ENCODE data around the gene DHX16.

DHX16 gene

DNA sequence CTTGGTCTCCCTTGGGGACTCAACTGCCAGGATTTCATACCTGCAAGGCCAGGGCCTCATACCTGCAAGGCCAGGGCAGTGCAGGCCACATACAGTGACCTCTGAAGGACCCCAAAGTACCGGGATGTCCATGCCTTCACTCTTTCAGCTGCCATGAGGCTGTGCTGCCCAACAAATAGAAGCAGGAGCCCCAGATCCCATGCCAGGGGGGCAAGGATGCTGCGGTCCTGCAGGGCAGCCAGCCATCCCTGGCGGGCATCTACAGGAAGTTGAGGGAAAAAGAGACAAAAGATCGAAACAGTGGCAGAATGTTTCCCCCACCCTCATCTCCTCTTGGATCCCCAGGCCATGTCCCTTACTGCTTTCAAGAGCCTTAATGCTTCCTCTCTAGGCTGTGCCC, 17.2 kb upstream of the DHX16 start:
- Histone ChIP-seq H3K9ac (ENCODE audit: low read length) (peak overlapping the region; percentile 50), H3K36me3 (ENCODE audit: control insufficient read depth, insufficient read depth, low read length) (no peaks in the 10 kb centered on the region), H3K4me1 (ENCODE audit: control insufficient read depth, insufficient read depth, low read length) (peaks cover 34% of the 10 kb centered on the region), H3K9me3 (ENCODE audit: control insufficient read depth, low read length) (no peaks in the 10 kb centered on the region), H3K27me3 (ENCODE audit: control insufficient read depth, insufficient read depth, low read length) (peaks cover 3% of the 10 kb centered on the region), H3K4me3 (ENCODE audit: low read length) (peak overlapping the region; percentile 74)

DNA sequence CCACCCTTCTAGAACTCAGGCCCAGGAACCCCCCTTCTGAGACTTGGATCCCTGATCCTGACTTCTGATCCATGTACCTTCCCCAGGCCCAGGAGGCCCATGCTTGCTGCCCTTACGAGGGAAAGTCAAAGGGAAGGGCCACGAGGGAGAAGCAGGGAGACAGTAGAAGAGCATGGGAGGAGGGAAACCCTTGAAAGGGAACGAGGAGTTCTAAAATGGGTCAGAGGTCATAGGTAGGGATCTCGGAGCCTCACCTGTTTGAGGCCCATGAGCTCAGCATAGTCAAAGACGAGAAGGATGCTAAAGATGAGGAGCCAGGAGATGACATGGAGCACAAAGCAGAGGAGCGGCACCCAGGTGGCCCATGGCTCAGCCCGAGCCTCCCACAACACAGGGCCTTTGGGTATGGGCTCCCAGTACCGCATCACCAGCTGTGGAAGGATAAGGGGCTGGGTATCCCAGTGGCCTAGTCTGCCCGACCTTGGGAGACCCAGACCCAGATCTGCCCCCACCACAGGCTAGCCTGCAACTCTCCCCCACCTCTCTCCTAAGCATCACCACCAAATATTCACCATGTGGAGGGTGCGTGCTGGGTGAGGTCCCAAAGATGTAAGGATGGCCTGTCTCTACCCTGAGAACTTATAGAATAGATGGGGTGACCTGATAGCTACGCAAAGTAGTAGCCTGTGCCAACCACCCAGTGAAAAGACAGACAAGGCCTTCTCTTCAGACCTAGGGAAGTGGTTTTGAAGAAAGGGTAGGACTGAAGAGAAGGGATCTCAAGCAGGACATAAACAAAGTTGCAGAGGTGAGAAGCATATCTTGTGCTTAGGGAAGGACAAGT, 16.4 kb upstream of the DHX16 start:
- Histone ChIP-seq H3K4me1 (ENCODE audit: control insufficient read depth, insufficient read depth, low read length) (peaks cover 37% of the 10 kb centered on the region), H3K9me3 (ENCODE audit: control insufficient read depth, low read length) (no peaks in the 10 kb centered on the region), H3K9ac (ENCODE audit: low read length) (no peak overlapping the region), H3K4me3 (ENCODE audit: low read length) (no peak overlapping the region), H3K27me3 (ENCODE audit: control insufficient read depth, insufficient read depth, low read length) (peaks cover 3% of the 10 kb centered on the region), H3K36me3 (ENCODE audit: control insufficient read depth, insufficient read depth, low read length) (no peaks in the 10 kb centered on the region)

DNA sequence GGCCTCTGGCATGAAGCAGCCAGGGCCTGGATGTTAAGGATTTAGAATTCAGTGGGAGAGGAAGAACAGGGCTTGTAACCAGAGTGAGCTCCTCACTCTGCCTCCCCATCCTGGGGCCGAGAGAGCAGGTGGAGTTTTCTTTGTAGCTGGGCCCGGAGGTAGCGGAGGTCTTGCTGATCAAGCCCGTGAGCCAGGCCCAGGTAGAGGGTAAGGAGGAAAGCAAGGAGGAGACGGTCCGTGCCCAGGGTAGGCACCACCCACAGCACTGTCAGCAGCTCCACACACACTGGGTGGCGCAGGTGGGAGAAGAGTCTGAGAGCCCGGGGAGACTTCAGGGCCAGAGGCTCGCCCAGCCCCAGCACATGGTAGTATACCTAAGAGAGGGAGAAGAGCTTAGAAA, 15.8 kb upstream of the DHX16 start:
- Histone ChIP-seq H3K4me3 (ENCODE audit: low read length) (no peak overlapping the region), H3K36me3 (ENCODE audit: control insufficient read depth, insufficient read depth, low read length) (no peaks in the 10 kb centered on the region), H3K9ac (ENCODE audit: low read length) (no peak overlapping the region), H3K9me3 (ENCODE audit: control insufficient read depth, low read length) (no peaks in the 10 kb centered on the region), H3K4me1 (ENCODE audit: control insufficient read depth, insufficient read depth, low read length) (peaks cover 37% of the 10 kb centered on the region), H3K27me3 (ENCODE audit: control insufficient read depth, insufficient read depth, low read length) (peaks cover 3% of the 10 kb centered on the region)

DNA sequence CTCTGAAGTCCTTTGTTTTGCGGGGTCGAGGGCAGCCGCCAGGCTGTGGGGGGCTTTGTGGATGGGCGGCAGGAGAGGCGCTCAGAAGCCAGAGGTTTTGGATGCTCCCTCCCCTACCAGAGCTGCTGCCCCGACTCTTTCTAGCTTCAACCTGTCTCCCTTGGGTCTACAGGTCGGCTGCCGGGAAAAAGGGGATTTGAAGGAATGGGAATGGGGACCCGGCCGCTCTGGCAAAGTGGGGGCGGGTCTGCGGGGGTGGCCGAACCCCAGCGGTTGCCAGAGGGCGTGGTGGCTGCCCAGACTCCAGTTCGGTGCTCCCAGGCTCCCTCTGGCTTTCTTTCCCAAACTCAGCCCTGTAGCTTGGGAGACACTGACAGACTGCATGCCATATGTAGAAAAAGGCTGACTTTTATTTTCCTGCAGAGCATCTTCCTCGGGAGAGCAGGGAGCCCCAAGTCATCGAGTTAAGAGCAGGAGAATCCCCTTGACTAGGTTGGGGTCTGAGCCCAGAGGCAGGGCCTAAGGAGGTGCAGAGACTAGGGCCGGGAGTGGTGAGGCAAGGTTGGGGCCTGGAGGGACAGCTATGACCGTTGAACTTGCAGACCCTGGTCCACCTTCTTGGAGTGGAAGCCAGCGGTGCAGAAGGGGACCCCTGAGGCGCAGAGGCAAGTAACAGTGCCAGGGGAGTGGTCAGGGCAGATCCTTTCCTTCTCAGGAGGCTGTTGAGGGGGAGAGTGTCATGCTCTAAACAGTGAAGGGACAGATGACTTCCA, 15.0 kb upstream of the DHX16 start:
- H3K4me1 ChIP-seq (ENCODE audit: control insufficient read depth, insufficient read depth, low read length), result peaks cover 37% of the 10 kb centered on the region
- H3K4me3 ChIP-seq (ENCODE audit: low read length), result no peak overlapping the region
- peaks cover 3% of the 10 kb centered on the region for H3K27me3 ChIP-seq (ENCODE audit: control insufficient read depth, insufficient read depth, low read length)
- peak overlapping the region; percentile 71 for H3K9ac ChIP-seq (ENCODE audit: low read length)
- no peaks in the 10 kb centered on the region for H3K36me3 ChIP-seq (ENCODE audit: control insufficient read depth, insufficient read depth, low read length)
- no peaks in the 10 kb centered on the region for H3K9me3 ChIP-seq (ENCODE audit: control insufficient read depth, low read length)

DNA sequence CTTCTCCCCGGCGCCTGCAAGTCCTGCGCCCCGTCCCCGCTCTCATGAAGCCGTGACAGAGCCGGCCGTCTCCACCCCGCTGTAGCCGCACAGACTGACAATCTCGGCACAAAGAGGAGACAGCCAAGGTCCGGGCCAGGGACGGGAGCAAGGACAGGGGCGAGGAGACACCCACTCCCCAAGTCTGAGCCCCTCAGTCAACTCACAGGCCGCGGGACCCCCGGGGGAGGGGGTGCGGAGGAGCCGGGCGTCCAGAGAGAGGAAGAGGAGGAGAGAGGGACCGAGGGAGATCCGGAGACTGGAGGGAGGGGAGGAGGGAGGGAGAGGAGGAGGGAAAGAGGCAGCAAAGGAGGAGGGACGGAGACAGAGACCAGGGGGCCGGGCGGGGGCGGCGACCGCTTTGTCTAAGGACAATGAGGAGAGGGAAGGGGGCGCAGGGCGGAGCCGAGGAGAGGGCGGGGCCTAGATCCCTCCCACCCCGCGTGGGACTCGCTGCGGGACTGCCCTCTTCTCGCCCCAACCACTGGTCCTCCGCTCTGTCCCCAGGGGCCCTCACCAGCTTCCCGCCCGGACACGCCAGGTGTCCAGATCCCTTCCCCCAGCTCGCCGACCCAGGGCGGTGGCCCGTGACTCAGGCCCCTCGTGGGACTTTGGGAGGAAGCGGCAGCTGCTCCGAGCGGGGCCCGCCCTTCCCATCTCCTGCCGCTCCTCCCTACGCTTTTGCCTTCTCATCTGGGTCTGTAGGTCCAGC, 14.3 kb upstream of the DHX16 start:
- Histone ChIP-seq H3K27me3 (ENCODE audit: control insufficient read depth, insufficient read depth, low read length) (peaks cover 3% of the 10 kb centered on the region), H3K9ac (ENCODE audit: low read length) (peak overlapping the region; percentile 71), H3K36me3 (ENCODE audit: control insufficient read depth, insufficient read depth, low read length) (no peaks in the 10 kb centered on the region), H3K4me1 (ENCODE audit: control insufficient read depth, insufficient read depth, low read length) (peaks cover 43% of the 10 kb centered on the region), H3K4me3 (ENCODE audit: low read length) (peak overlapping the region; percentile 61), H3K9me3 (ENCODE audit: control insufficient read depth, low read length) (no peaks in the 10 kb centered on the region)

DNA sequence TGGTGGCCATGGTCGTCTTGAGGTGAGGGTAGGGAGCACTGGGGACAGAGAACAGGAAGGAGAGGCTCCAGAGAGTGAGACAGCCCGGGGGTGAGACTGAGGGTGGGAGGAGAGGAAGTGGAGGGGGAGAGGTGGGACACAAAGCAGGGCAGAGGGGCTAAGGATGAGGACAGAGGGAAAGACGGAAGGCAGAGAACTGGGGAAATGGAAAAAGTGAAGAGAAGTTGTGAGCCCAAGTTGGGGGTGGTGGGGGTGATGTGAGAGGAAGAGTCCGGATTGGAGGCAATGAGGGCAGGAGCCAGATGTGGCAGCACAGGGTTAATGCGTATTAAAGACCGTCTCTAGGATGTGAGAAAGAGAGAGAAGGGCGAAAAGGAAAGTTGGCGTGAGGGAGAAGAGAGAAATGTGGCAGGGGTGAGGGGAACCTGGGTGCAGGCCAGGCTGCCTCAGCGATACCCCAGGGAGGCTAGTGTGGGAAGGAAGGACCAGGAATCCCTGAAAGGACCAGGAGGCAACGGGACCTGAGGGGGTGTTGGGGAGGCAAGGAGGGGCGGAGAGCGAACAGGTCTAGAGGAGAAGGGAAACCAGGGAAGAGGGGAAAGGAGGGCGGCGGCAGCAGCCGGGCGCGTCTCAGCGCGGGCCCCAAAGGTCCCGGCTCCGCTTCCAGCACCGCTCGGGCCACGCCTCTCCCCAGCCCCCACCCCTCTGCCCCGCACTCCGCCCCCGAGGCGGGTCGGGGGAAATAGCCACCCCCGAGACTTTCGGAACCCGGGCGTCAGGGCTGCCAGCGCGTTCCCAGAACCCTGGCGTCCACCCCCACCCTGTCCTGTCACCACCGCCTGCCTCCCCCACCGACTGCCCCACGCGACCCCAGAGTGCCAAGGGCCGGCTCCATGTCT, 13.5 kb upstream of the DHX16 start, which contains the start of gene PPP1R18:
Gene PPP1R18 (minus strand): TSS at position 637 of the 899 bp plus-strand sequence. CDS start 627 bp downstream, at position 10.
- H3K4me1 ChIP-seq (ENCODE audit: control insufficient read depth, insufficient read depth, low read length), result peaks cover 43% of the 10 kb centered on the region
- H3K27me3 ChIP-seq (ENCODE audit: control insufficient read depth, insufficient read depth, low read length), result peaks cover 3% of the 10 kb centered on the region
- peak within 1 kb of the TSS; percentile 71 for H3K9ac ChIP-seq (ENCODE audit: low read length)
- H3K4me3 ChIP-seq (ENCODE audit: low read length), result peak within 1 kb of the TSS; percentile 61
- H3K36me3 ChIP-seq (ENCODE audit: control insufficient read depth, insufficient read depth, low read length), result no peaks in the 10 kb centered on the region
- no peaks in the 10 kb centered on the region for H3K9me3 ChIP-seq (ENCODE audit: control insufficient read depth, low read length)

DNA sequence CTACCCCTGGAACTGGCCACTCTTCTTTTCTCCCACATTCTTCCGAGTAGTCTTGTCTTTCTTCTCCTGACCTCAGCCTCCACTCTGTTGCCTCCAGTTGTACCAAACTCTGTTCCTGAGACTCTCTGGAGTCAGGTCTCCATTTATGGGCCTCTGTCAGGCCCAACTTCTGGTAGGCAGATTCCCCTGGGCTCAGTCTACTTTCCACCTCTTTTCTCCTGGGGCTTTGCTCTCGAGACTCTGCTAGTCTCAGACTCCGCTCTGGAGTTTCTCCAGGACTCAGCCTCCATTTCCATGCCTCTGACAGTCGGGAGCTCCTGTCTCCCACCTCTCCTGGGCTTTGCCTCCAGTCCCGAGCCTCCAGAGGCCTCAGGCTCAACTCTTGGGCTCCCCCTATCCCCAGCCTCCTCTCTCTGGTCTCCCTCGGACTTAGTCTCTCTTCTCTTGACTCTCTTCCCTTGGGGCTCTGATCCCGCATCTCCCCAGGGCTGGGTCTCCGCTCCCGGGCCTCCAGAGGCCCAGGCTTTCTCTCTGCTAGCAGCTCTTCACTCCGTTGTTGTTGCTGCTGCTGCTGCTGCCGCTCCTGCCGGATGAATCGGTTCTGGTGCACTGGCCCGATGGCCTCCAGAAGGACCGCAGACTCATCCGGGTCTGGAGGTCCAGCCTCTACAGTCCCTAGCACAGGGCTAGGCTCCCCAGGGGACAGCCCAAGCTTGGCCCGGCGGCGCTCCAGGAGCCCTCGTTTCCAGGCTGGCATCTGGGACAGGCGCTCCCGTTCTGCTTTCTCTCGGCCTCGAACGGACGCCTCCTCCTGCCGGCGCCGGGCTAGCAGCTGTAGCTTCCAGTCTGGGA, 12.6 kb upstream of the DHX16 start:
- Histone ChIP-seq H3K9me3 (ENCODE audit: control insufficient read depth, low read length) (no peaks in the 10 kb centered on the region), H3K27me3 (ENCODE audit: control insufficient read depth, insufficient read depth, low read length) (peaks cover 3% of the 10 kb centered on the region), H3K36me3 (ENCODE audit: control insufficient read depth, insufficient read depth, low read length) (no peaks in the 10 kb centered on the region), H3K9ac (ENCODE audit: low read length) (peak overlapping the region; percentile 71), H3K4me3 (ENCODE audit: low read length) (peak overlapping the region; percentile 55), H3K4me1 (ENCODE audit: control insufficient read depth, insufficient read depth, low read length) (peaks cover 42% of the 10 kb centered on the region)

DNA sequence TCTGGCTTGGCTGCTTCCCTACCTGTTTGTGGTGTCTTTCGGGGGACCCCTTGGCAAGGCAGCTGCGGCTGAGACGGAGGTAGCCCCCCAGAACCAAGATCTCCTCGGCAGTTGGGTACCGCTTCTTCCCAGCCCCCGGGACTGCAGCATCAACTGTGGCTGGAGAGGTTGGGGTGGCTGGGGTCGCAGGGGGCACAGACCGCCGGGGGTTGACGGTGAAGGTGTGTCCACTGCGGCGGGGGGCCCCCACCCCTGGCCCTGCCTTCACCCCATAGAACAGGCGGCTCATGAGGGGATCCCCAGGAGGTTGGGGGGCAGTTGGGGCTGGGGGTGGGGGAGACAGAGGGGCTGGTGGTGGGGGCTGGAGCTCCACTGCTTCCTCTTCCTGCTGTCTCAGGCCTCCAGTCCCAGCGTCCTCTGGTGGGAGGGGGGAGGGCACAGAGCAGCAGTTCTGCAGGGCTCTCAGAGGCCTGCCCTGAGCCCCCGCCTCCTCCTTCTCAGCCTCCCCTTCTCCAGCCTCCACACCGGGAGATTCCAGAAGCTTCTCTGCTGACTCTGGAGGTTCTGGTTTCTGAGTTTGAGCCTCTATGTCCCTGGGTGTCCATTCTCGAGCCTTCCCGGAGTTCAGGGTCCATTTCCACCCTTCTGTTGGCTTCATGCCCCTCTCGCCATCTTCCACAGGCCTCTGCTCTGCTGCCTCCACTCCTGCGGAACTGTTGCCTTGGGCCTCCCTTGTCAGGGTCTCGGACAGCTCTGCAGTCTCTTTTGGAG, 11.8 kb upstream of the DHX16 start:
- peak overlapping the region; percentile 71 for H3K9ac ChIP-seq (ENCODE audit: low read length)
- no peaks in the 10 kb centered on the region for H3K36me3 ChIP-seq (ENCODE audit: control insufficient read depth, insufficient read depth, low read length)
- peaks cover 6% of the 10 kb centered on the region for H3K27me3 ChIP-seq (ENCODE audit: control insufficient read depth, insufficient read depth, low read length)
- peaks cover 38% of the 10 kb centered on the region for H3K4me1 ChIP-seq (ENCODE audit: control insufficient read depth, insufficient read depth, low read length)
- H3K4me3 ChIP-seq (ENCODE audit: low read length), result peak overlapping the region; percentile 55
- H3K9me3 ChIP-seq (ENCODE audit: control insufficient read depth, low read length), result no peaks in the 10 kb centered on the region

DNA sequence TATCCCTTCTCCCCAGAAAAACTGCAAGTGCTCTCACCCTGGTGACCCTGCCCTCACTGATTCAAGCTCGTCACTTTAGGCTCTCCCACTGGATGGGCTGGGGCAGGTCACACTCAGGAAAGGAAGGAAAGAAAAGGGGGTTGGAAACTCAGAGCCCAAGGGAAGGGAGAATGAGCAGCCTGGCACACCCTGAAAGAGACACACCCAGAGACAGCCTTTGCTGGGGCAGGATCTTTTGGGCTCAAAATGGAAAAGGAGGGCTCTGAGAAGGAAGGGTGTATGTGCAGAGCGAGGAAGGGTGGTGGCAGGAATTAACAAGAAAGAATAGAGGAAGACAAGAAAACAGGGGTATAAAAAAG, 11.2 kb upstream of the DHX16 start:
- H3K4me1 ChIP-seq (ENCODE audit: control insufficient read depth, insufficient read depth, low read length), result peaks cover 43% of the 10 kb centered on the region
- H3K9me3 ChIP-seq (ENCODE audit: control insufficient read depth, low read length), result no peaks in the 10 kb centered on the region
- peaks cover 8% of the 10 kb centered on the region for H3K27me3 ChIP-seq (ENCODE audit: control insufficient read depth, insufficient read depth, low read length)
- no peaks in the 10 kb centered on the region for H3K36me3 ChIP-seq (ENCODE audit: control insufficient read depth, insufficient read depth, low read length)
- H3K4me3 ChIP-seq (ENCODE audit: low read length), result peak overlapping the region; percentile 19
- H3K9ac ChIP-seq (ENCODE audit: low read length), result peak overlapping the region; percentile 60

Measured in mucosa of stomach (tissue), 1 donor.